K562 treated with DMSO at 1 percent for 24 hours (cell line): Measurements from ENCODE around the gene SMIM10L1. TPM values are rescaled to one million over a fixed set of nuclear protein-coding genes. Genes with fewer than 3 reads are reported as not detected.

Experiments
- total RNA-seq: library from RNA; unstranded; fragments of 300-600 nt; gene quantifications from 2 replicates; pipeline ENCODE4 v1.2.3, GENCODE V29; 2022; ENCODE audit warnings: low read depth; ENCODE audit not compliant: insufficient read depth

SMIM10L1 gene
- 9.0 and 9.7 TPM in 2 replicates for total RNA-seq

DNA sequence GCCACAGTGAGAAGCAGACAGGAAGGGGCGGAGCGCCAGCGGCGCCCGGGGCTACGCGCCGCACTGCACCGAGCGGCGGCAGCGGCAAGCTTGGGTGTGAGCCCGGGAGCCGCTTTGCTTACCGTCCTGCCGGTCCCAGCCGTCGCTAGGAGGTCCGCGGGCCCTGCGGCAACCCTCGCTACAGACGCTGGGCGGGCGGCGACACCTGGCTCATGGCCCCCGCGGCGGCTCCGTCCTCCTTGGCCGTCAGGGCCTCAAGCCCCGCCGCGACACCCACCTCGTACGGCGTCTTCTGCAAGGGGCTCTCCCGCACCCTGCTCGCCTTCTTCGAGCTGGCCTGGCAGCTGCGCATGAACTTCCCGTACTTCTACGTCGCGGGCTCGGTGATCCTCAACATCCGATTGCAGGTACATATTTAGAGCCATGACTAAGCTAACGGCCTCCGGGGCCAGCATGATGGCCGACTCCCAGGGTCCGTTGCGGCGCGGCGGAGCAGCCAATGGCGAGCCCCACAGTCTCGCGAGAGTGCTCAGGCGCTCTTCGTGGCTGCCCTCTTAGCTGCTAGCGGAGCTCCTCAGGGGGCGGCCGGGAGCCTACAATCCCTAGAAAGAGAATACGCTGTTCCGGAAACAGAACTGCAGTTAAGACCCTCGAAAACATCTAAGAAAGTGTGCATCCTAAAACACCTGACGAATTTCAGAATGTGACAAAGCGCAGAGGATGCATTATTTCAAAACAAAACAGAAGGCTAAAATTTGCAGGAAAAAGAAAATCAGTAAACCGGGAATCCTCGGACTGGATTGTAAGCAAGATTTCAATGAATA is at the start of gene SMIM10L1:
TSS of gene SMIM10L1 (plus strand) at position 50 of the 824 bp plus-strand sequence. CDS start at position 213, 163 bp downstream.

DNA sequence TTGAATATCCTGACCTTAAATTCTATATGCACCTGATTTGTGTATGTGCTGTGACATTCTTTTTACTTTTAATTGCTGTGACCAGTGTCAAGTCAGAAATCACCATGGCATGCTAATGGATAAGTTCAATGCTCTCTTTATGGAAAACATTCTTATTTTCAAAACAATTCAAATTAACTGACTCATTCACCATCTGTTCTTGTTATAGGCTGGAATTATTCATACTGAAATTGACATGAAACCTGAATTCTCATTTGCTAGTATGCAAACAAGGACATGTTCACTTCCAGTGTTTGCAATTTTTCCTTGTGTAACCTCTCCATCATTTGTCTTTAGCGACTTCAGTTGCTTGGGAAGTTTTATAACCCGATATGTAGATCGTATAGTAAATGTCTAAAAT is 36.7 kb upstream of the SMIM10L1 start, which contains the start of gene TAS2R30:
TSS of gene TAS2R30 (minus strand) at position 340 of the 400 bp plus-strand sequence. CDS start 400 bp downstream, outside the sequence.

DNA sequence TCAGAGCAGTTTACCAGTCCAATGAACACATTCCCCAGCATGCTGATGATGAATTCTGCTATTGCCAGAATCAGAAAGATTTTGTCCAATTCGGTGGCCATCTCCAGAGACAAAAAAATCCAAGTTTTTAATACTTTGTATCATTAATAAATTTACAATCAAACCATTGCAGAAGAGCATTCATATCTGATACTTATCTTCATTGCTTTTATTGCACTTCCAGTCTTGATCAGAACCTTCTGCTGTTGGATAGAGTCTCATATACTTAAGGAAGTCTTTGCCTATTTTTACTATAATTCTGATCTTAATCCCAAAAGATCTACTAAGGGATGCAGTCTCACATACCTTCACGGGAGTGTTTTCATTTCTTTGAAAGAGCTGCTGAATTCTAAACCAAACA is 15.8 kb downstream of the SMIM10L1 start, which contains the start of gene TAS2R42:
TSS of gene TAS2R42 (minus strand) at position 101 of the 400 bp plus-strand sequence. CDS start at position 101, 0 bp downstream.

Other genes starting within 250 kb of the SMIM10L1 start
- gene PRH2, start 242.0 kb upstream of the SMIM10L1 start, total RNA-seq, result not detected in 2 replicates
- gene TAS2R14, start 231.9 kb upstream of the SMIM10L1 start, total RNA-seq, result 0.17 TPM in 1 of 2 replicates, not detected in the other
- not detected in 2 replicates for gene TAS2R50, start 184.3 kb upstream of the SMIM10L1 start, total RNA-seq
- gene TAS2R20, start 172.9 kb upstream of the SMIM10L1 start, total RNA-seq, result not detected in 2 replicates
- not detected in 2 replicates for gene TAS2R19, start 148.6 kb upstream of the SMIM10L1 start, total RNA-seq
- gene TAS2R31, start 139.8 kb upstream of the SMIM10L1 start, total RNA-seq, result not detected in 2 replicates
- not detected in 2 replicates for gene TAS2R46, start 108.9 kb upstream of the SMIM10L1 start, total RNA-seq
- not detected in 2 replicates for gene TAS2R43, start 78.9 kb upstream of the SMIM10L1 start, total RNA-seq
- gene TAS2R30, start 36.5 kb upstream of the SMIM10L1 start, total RNA-seq, result not detected in 2 replicates
- gene TAS2R42, start 15.7 kb downstream of the SMIM10L1 start, total RNA-seq, result not detected in 2 replicates
- 0.39 TPM in 1 of 2 replicates, not detected in the other for gene PRB3, start 98.5 kb downstream of the SMIM10L1 start, total RNA-seq
- gene PRB4, start 139.2 kb downstream of the SMIM10L1 start, total RNA-seq, result not detected in 2 replicates
- gene PRB2, start 224.4 kb downstream of the SMIM10L1 start, total RNA-seq, result not detected in 2 replicates